SU-DHL-6 (cell line): ENCODE measurements around the gene ABLIM1.

Source experiments
- EZH2phosphoT487 ChIP-seq: fragments of 200-600 bp; sonication (generic), shearing (Covaris generic); conservative IDR thresholded peaks from 2 replicates; pipeline ENCODE4 v1.6.1; 2018; ENCODE audit warnings: mild to moderate bottlenecking, antibody characterized with exemption, low read length, moderate library complexity, mixed read lengths
- TF ChIP-seq, protein P1 (sequence below): fragments of 200-600 bp; sonication (generic); IDR thresholded peaks from one replicate; pipeline ENCODE4 v1.5.1; 2017; ENCODE audit warnings: antibody characterized with exemption, mild to moderate bottlenecking, low read length, moderate library complexity; ENCODE audit not compliant: insufficient read depth, poor library complexity, severe bottlenecking

GRCh38 chr10:114638821-114639625 is 19.1 kb downstream of the ABLIM1 start:
- TF ChIP-seq, protein P1, sequence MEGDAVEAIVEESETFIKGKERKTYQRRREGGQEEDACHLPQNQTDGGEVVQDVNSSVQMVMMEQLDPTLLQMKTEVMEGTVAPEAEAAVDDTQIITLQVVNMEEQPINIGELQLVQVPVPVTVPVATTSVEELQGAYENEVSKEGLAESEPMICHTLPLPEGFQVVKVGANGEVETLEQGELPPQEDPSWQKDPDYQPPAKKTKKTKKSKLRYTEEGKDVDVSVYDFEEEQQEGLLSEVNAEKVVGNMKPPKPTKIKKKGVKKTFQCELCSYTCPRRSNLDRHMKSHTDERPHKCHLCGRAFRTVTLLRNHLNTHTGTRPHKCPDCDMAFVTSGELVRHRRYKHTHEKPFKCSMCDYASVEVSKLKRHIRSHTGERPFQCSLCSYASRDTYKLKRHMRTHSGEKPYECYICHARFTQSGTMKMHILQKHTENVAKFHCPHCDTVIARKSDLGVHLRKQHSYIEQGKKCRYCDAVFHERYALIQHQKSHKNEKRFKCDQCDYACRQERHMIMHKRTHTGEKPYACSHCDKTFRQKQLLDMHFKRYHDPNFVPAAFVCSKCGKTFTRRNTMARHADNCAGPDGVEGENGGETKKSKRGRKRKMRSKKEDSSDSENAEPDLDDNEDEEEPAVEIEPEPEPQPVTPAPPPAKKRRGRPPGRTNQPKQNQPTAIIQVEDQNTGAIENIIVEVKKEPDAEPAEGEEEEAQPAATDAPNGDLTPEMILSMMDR = no peak
- TF ChIP-seq EZH2phosphoT487 = no peak
